Measurements from ENCODE around the gene TAB2. TPM values are rescaled to one million over a fixed set of nuclear protein-coding genes. Genes with fewer than 3 reads are reported as not detected.

The TAB2 gene
- total and polyA plus RNA-seq, 2 of the 8 experiments (the other 6 are each of a cell fraction or from before 2014, with no cell fraction given) = 40.4 to 63.0 TPM

GRCh38 chr6:149327638-149328037 lies 10.1 kb downstream of the TAB2 start:
- no peak overlapping the region for H3K18ac ChIP-seq (ENCODE audit: extremely low read depth, low read length)
- no peak overlapping the region for H2AFZ ChIP-seq (ENCODE audit: low read length)
- no peak overlapping the region for H2BK120ac ChIP-seq (replicated peaks; ENCODE audit: low read depth, low read length)
- no peak overlapping the region for H3K4me2 ChIP-seq (ENCODE audit: insufficient read depth in 1 of 2, low read depth in 2 of 2, low read length in 2 of 2)
- H2BK5ac ChIP-seq (ENCODE audit: low read depth, low read length) = no peak overlapping the region
- 66% methylated on average over 2 of the region's 2 CpGs; no CpG with 5 or more reads in 1 of the 2 experiments for WGBS, 2 experiments (ENCODE audit: extremely low coverage in 1 of 2, insufficient coverage in 1 of 2, insufficient read length in 1 of 2, insufficient replicate concordance in 2 of 2, low coverage in 1 of 2, low lambda C conversion rate in 2 of 2, missing lambda C conversion rate in 1 of 2)
- no peaks in the 10 kb centered on the region for H3K27me3 ChIP-seq (replicated peaks in 1 of 4; ENCODE audit: control insufficient read depth in 3 of 4, extremely low read depth in 1 of 4, insufficient read depth in 3 of 4, low read length in 3 of 4)
- H3K23me2 ChIP-seq (ENCODE audit: low read depth, low read length) = no peaks in the 10 kb centered on the region
- no peak overlapping the region for H4K5ac ChIP-seq (ENCODE audit: insufficient read length, low read depth, low read length)
- no peak overlapping the region for H3K14ac ChIP-seq (ENCODE audit: insufficient read length)
- no peak for FAIRE-seq
- H3K79me2 ChIP-seq (ENCODE audit: control insufficient read depth in 1 of 2, insufficient read depth in 2 of 2, low read length in 2 of 2) = peaks cover 18 to 100% of the 10 kb centered on the region in 2 experiments; a peak in 3 of 4 replicates
- H3K4me1 ChIP-seq (replicated peaks in 1 of 4; ENCODE audit: control insufficient read depth in 3 of 4, insufficient read depth in 4 of 4, low read length in 3 of 4) = peaks cover 0 to 20% (median 5%) of the 10 kb centered on the region in 4 experiments; a peak in 5 of 7 replicates
- no peaks in the 10 kb centered on the region for H3K9me3 ChIP-seq (ENCODE audit: insufficient read depth in 2 of 2, low read depth in 1 of 2, low read length in 1 of 2)
- no peak overlapping the region for H2BK12ac ChIP-seq (ENCODE audit: low read depth, low read length)
- H3K4ac ChIP-seq (replicated peaks; ENCODE audit: insufficient read length, low read depth, low read length) = no peak overlapping the region
- no peak overlapping the region for H3K23ac ChIP-seq (ENCODE audit: insufficient read length)
- no peaks in the 10 kb centered on the region; the same call in 1 of the 2 replicates for H3K79me1 ChIP-seq (ENCODE audit: low read depth, low read length)
- no peak overlapping the region for H4K8ac ChIP-seq (ENCODE audit: extremely low read depth, insufficient read depth, low read length)
- H3K9ac ChIP-seq (replicated peaks in 1 of 4; ENCODE audit: extremely low read depth in 1 of 4, low read depth in 3 of 4, low read length in 3 of 4) = no peak overlapping the region
- POLR2A ChIA-PET (ENCODE audit: partially characterized antibody) = interaction anchor here (0.6 to 1.3 kb wide), 3 partner anchors 10 to 82 kb away, joined by 3 to 5 read pairs (median 3); no protein-coding TSS in a partner anchor
- DNase-seq (ENCODE audit: low read depth in 1 of 2, low spot score in 2 of 2) = no peak
- no peak overlapping the region for H2BK15ac ChIP-seq (ENCODE audit: low read length)
- H3K36me3 ChIP-seq (ENCODE audit: control insufficient read depth in 2 of 4, insufficient read depth in 4 of 4, low read length in 3 of 4) = no peaks in the 10 kb centered on the region
- CTCF ChIA-PET (ENCODE audit: partially characterized antibody) = interaction anchor here (0.6 kb wide), 1 partner anchor 64 kb away, joined by 4 read pairs; no protein-coding TSS in a partner anchor
- no peak overlapping the region for H3K4me3 ChIP-seq (ENCODE audit: extremely low read depth in 1 of 4, insufficient read depth in 2 of 4, low read depth in 3 of 4, low read length in 4 of 4)
- H3K27ac ChIP-seq (ENCODE audit: low read depth, low read length) = no peak overlapping the region
- H4K20me1 ChIP-seq (replicated peaks in 1 of 2; ENCODE audit: control insufficient read depth in 1 of 2, insufficient read depth in 2 of 2, low read length in 2 of 2) = peaks cover 11 to 13% of the 10 kb centered on the region in 2 experiments
- H4K91ac ChIP-seq (replicated peaks; ENCODE audit: insufficient read length, low read length) = no peak overlapping the region
- no peak overlapping the region for H2BK20ac ChIP-seq (ENCODE audit: low read length)
- no peak overlapping the region for H2AK5ac ChIP-seq (ENCODE audit: low read depth, low read length)
- no peak overlapping the region for H3K56ac ChIP-seq (replicated peaks; ENCODE audit: insufficient read length, low read depth, low read length)
- TF ChIP-seq RXRA (IDR thresholded peaks at IDR 0.05; ENCODE audit: insufficient read depth, low read depth, low read length) = no peak
